ENCODE data around the gene NEK11.

The NEK11 gene

DNA sequence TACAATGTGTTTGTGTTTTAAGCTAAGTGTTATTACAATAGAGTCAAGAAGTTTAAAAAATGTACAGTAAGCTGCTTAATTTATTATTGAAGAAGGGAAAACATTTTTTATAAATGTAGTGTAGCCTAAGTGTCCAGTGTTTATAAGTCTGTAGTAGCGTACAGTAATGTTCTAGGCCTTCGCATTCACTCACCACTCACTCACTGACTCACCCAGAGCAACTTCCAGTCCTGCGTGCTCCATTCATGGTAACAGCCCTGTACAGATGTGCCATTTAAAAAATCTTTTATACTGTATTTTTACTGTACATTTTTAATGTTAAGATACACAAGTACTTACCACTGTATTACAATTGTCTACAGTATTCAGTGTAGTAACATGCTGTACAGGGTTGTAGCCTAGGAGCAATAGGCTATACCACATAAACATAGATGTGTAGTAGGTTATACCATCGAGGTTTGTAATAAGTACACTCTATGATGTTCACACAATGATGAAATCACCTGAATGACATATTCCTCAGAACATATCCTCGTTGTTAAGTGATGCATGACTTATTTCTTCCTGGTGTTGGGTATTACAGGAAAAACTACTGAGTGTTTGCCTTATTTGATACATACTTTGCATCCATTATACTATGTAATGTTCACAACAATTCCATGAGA, 198.3 kb downstream of the NEK11 start:
- DNase-seq = no peak

GRCh38 chr3:131228522-131228921, 201.8 kb downstream of the NEK11 start:
- DNase-seq = no peak

DNA sequence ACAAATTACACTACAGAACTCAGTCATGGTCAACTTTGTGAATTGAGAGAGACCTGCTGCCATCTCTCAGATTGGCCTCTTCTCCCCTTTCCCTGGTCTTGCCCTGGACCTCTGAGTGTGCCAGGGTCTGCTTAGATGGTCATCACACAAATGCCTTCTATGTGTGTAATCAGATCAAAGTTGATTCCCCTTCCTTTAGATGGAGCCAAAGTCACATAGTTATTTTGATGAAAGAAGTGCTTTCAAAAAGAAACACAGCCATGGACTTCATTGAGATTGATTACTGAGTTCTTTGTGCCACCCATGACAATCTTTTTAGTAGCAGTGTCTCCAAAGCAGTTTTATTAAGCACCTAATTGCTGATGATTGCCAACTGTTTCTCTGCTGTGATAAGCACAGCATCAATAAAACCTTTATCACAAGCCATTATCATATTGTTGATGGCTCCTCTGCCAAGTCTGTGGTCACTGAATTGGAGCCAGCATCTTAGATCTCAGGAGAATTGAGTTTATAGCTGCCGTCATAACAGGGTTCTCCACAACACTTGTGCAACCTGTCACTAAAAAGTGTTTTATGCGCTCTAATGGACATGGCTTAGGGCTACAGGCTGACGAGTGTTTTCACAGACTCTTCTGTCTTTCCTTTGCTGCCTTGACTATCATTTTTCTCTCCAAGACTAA, 205.2 kb downstream of the NEK11 start:
- no peak for DNase-seq

- DNase-seq = no peak
Measured at GRCh38 chr3:131232711-131233267, 206.1 kb downstream of the NEK11 start.

GRCh38 chr3:131233900-131234668, 207.4 kb downstream of the NEK11 start:
- DNase-seq = no peak

GRCh38 chr3:131236421-131236820, 209.7 kb downstream of the NEK11 start:
- no peak for DNase-seq

DNA sequence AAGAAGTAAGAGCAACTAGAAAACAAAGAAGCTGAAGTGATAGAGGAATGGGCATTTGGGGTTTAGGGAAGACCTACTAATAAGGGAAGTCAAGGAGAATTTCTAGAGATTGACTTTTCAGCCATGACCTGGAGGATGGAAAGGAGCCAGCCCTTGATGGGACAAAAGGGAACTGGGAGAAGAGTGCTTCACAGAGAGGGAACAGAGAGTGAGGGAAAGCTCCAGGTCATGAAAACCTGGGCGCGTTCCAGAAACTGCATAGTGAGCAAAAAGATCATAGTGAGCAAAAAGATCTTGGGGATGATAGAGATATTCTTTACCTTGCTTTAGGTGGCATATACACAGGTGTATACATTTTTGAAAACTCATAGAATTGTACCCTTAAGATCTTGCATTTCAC, 211.8 kb downstream of the NEK11 start:
- DNase-seq = no peak

GRCh38 chr3:131239267-131239666, 212.6 kb downstream of the NEK11 start:
- no peak for DNase-seq

DNA sequence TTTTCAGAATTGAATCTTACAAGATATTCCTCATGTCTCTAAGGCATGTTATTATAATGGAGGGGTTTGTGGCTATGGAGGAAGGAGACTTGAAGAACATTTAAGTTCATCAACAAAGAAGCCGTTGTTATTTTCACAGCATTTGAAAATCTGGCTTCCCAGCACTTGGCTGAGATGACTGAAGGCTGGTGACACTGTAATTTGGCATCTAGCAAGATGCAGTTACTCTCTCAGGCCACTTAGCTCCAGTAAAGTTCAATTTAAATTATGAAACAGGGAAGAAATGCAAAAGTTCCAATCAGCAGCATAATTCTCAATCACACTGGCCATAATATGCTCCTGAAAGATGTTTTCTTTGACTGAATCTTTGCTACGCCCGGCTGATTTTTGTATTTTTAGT, 215.5 kb downstream of the NEK11 start:
- DNase-seq = no peak

DNA sequence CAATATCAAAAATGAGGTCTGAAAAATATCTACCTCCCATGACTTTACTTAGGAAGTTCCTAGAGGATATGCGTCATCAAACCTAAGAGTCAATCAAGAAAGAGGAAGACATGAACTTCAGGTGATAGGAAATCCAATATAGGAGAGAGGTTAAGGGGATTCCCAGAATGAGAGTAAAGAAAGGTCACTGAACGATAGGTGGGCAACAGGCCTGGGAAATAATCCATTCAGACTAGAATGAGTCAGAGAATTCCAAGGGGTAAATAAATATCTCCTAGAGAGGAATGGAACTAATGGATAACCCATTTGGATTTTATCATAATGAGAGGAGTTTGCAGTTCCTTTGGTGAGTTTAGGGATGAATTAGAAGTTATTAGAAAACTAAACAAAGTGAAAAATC, 223.8 kb downstream of the NEK11 start:
- no peak for DNase-seq

GRCh38 chr3:131260525-131260924, 233.8 kb downstream of the NEK11 start:
- no peak for DNase-seq

DNA sequence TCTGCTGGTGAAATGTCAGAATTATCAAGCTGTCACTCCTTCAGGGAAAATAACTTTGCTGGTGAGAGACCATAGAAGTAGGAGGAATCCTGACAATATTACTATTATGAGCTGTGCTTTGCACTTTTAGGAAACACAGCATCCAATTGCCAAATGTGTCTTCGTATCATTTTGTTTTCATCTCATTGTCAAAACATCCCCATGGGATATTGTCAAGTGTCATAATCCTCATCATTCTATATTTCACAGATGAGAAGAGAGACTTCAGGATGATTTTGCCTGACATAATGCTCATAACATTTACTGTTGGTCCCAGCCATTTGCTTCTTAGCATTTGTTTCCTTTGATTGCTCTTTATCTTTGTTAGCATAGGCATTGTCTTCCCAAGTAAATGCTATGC, 234.4 kb downstream of the NEK11 start:
- DNase-seq = no peak

- DNase-seq = no peak
Measured at GRCh38 chr3:131275556-131275955, 248.9 kb downstream of the NEK11 start.

- DNase-seq = no peak
Measured at GRCh38 chr3:131277836-131278497, 251.3 kb downstream of the NEK11 start.

- no peak for DNase-seq
Measured at GRCh38 chr3:131279577-131279976, 252.9 kb downstream of the NEK11 start.

GRCh38 chr3:131282379-131282778, 255.7 kb downstream of the NEK11 start:
- DNase-seq = no peak

- DNase-seq = no peak
Measured at GRCh38 chr3:131282967-131283366, 256.3 kb downstream of the NEK11 start.

DNA sequence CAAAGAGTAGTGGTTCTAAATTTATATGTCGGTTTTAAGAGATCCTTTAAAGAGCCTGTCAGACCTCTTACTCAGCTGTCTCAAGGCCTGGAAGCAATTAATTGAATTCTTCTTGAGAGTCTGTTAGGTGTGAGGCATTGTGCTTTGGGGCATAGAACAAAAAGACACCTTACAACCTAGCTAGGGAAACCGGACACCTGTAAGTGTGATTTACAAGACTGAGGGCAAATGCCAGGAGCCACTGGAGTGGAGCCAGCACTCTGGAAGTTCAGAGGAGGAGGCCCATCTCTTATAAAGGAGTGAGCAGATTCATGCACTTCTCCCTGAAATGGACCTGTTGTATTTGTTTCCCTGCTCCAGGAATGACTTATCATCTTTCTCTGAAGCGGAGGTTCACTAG, 257.2 kb downstream of the NEK11 start:
- DNase-seq = no peak

GRCh38 chr3:131284302-131284701, 257.6 kb downstream of the NEK11 start:
- no peak for DNase-seq

DNA sequence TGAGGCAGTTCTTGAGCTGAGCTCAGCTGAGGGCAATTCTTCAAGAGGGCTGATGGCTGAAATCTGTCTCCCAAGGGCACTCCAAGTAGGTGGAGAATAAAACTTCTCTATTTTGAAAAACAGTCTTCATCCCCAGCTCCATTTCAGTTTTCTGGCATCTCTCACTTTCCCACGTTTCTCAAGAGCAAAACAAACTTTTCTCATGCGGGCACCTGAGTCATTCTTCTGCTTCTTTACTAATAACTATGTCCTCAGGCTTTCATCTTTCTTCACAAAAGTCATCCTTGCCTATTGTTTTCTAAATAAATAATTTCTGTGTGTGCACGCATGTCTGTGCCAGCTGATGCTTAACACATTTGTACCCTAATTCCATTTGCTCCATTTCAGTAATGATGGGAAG, 258.8 kb downstream of the NEK11 start:
- no peak for DNase-seq

- DNase-seq = no peak
Measured at GRCh38 chr3:131299836-131300235, 273.2 kb downstream of the NEK11 start.

- no peak for DNase-seq
Measured at GRCh38 chr3:131303848-131304247, 277.2 kb downstream of the NEK11 start.

DNA sequence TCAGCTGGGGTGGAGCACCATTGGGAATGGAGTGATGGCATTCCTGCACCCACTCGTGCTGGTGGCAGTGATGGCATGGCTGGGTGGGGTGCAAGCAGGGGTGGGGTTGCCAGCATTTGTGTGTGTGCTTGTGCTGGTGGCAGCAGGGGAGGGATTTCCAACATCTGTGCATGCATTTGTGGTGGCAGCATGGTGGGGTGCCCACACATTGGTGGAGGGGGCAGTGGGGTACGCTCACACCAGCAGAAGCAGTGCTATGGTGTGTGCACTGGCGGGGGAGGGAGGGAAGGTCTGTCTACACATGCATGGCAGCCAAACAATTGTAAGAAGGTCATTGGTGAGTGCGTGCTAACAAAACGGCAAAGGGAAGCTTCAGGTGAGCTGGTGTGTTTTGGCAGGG, 278.2 kb downstream of the NEK11 start:
- DNase-seq = no peak
